HepG2 (cell line): ENCODE data around the gene CDK14. TPM values are rescaled to one million over a fixed set of nuclear protein-coding genes. Genes with fewer than 3 reads are reported as not detected.

Experiments used
- ATAC-seq: fragments of 200-7000 bp; cut with Tn5 transposase; 3 replicates; pipeline ENCODE4 v1.9.1; 2020; ENCODE audit warnings: mild to moderate bottlenecking, moderate library complexity
- BruUV-seq: library from RNA; stranded (reverse); fragments of 400-500 nt; replicated peaks from 2 replicates; lab custom pipeline; 2021; lab: Mats Ljungman, UMichigan
- CTCF ChIA-PET: fragments of 300-600 bp; formaldehyde crosslinking; extraction: SDS; loops from one replicate; lab custom pipeline; 2021; ENCODE audit warnings: low total read pairs, inconsistent platforms, low intra/inter-chr PET ratio; lab: Yijun Ruan, JAX
- POLR2A ChIA-PET: fragments of 350-600 bp; sonication (Branson Sonifier 250); formaldehyde crosslinking; loops from one replicate; lab custom pipeline; 2020; ENCODE audit warnings: antibody characterized with exemption, inconsistent platforms; lab: Yijun Ruan, JAX
- DNase-seq: peaks from one replicate; pipeline ENCODE4 v3.0.0-alpha.2; 2015; ENCODE audit warnings: low spot score
- FAIRE-seq: peaks from 3 replicates; lab custom pipeline; 2011; peaks lifted over from hg19 to GRCh38; lab: Jason Lieb, UNC
- H2AFZ ChIP-seq: one replicate; pipeline ENCODE4 v1.6.1; 2011; ENCODE audit warnings: low read length, inconsistent platforms
- H3K27ac ChIP-seq: fragments of 300-600 bp; 3 replicates; pipeline ENCODE4 v1.8.0; 2011; ENCODE audit warnings: mixed run types, mild to moderate bottlenecking, mixed read lengths, low read length, inconsistent platforms; ENCODE audit not compliant: insufficient read depth; ENCODE audit errors: extremely low read length
- H3K27me3 ChIP-seq, 2 experiments: fragments of 200-600 bp in 1 of 2; 2 replicates in 1 of 2; 3 replicates in 1 of 2; pipeline versions ENCODE4 v1.6.0 to v1.8.0; 2011; ENCODE audit warnings: low read length in 2 of 2, mild to moderate bottlenecking in 2 of 2, moderate library complexity in 2 of 2, inconsistent platforms in 1 of 2; ENCODE audit not compliant: insufficient read depth in 2 of 2, control insufficient read depth in 1 of 2
- H3K36me3 ChIP-seq, 2 experiments: fragments of 200-600 bp in 1 of 2; replicated peaks in 1 of 2; 2 replicates in 1 of 2; 3 replicates in 1 of 2; pipeline versions ENCODE4 v1.5.1 to v1.8.0; 2011; ENCODE audit warnings: low read length in 2 of 2, inconsistent platforms in 1 of 2; ENCODE audit not compliant: insufficient read depth in 2 of 2, control insufficient read depth in 1 of 2
- H3K4me1 ChIP-seq: 2 replicates; pipeline ENCODE4 v1.5.1; 2012; ENCODE audit warnings: low read length, inconsistent platforms; ENCODE audit not compliant: insufficient read depth
- H3K4me2 ChIP-seq: 2 replicates; pipeline ENCODE4 v1.6.0; 2011; ENCODE audit warnings: low read depth, low read length, inconsistent platforms
- H3K4me3 ChIP-seq, 3 experiments: fragments of 200-600 bp in 1 of 3; sonication (generic), shearing (Covaris generic) in 1 of 3; replicated peaks in 1 of 3; 2 replicates each; pipeline ENCODE4 v1.5.1; 2011 to 2016; ENCODE audit warnings: low read length in 3 of 3, inconsistent platforms in 2 of 3, low read depth in 2 of 3, mild to moderate bottlenecking in 2 of 3, control low read depth in 1 of 3, mixed read lengths in 1 of 3; ENCODE audit not compliant: insufficient read depth in 1 of 3
- H3K79me2 ChIP-seq: one replicate; pipeline ENCODE4 v1.6.1; 2011; ENCODE audit warnings: low read length, inconsistent platforms; ENCODE audit not compliant: insufficient read depth
- H3K9ac ChIP-seq: 2 replicates; pipeline ENCODE4 v1.6.0; 2011; ENCODE audit warnings: mild to moderate bottlenecking, low read depth, low read length, inconsistent platforms; ENCODE audit not compliant: insufficient read depth
- H3K9me3 ChIP-seq: 2 replicates; pipeline ENCODE4 v1.5.1; 2012; ENCODE audit warnings: mild to moderate bottlenecking, low read length
- H4K20me1 ChIP-seq: 2 replicates; pipeline ENCODE4 v1.6.0; 2011; ENCODE audit warnings: inconsistent platforms, mild to moderate bottlenecking, low read length, moderate library complexity; ENCODE audit not compliant: insufficient read depth
- FOXP1 ChIP-seq, 2 experiments: fragments of 450-650 bp in 1 of 2; IDR thresholded peaks; 2 replicates each; pipeline ENCODE4 v1.6.1; 2017 to 2018; ENCODE audit warnings: antibody characterized with exemption in 1 of 2
- KLF16 ChIP-seq, 2 experiments: sonication (generic) in 1 of 2; formaldehyde crosslinking in 1 of 2; IDR thresholded peaks; 2 replicates each; pipeline versions ENCODE4 v1.6.1 to v1.8.0; 2016 to 2023; ENCODE audit warnings: missing genetic modification reagents in 2 of 2, missing compliant biosample characterization in 1 of 2
- PHF8 ChIP-seq: sonication (generic); formaldehyde crosslinking; IDR thresholded peaks from 2 replicates; pipeline ENCODE4 v1.5.0; 2020; ENCODE audit warnings: missing genetic modification reagents
- SMAD1 ChIP-seq: sonication (generic); formaldehyde crosslinking; IDR thresholded peaks from 2 replicates; pipeline ENCODE4 v1.4.0; 2020; ENCODE audit warnings: missing genetic modification reagents, low read depth, mild to moderate bottlenecking, borderline replicate concordance
- ZBTB1 ChIP-seq: sonication (generic); formaldehyde crosslinking; IDR thresholded peaks from 2 replicates; pipeline ENCODE4 v1.4.0; 2020; ENCODE audit warnings: missing genetic modification reagents, borderline replicate concordance
- ZBTB21 ChIP-seq: sonication (generic); formaldehyde crosslinking; IDR thresholded peaks from 2 replicates; pipeline ENCODE4 v1.4.0; 2020; ENCODE audit warnings: missing genetic modification reagents
- ZNF510 ChIP-seq: sonication (generic); formaldehyde crosslinking; IDR thresholded peaks from 2 replicates; pipeline ENCODE4 v1.4.0; 2020; ENCODE audit warnings: low read depth, mild to moderate bottlenecking, missing genetic modification reagents
- ZNF614 ChIP-seq: IDR thresholded peaks from 2 replicates; pipeline ENCODE4 v1.6.1; 2018; ENCODE audit warnings: missing biosample characterization, missing genetic modification reagents, inconsistent platforms, borderline replicate concordance
- ZSCAN9 ChIP-seq: IDR thresholded peaks from 2 replicates; pipeline ENCODE4 v1.6.1; 2016; ENCODE audit warnings: borderline replicate concordance
- WGBS: methylation state at CpG from one replicate; pipeline ENCODE4 v1.1.6; 2017; ENCODE audit warnings: low lambda C conversion rate; 5-methylcytosine and 5-hydroxymethylcytosine counted together
- in situ Hi-C: cut with HindIII; loops from 2 replicates; pipeline ENCODE4 v1.10.0; 2017; ENCODE audit warnings: low pct_unique_long_range_greater_than_20kb; ENCODE audit not compliant: extremely low pct_ligation_motif_present
- intact Hi-C: fragments of 100-400 bp; cut with micrococcal nuclease; formaldehyde crosslinking; loops from one replicate; pipeline ENCODE4 v1.10.0; 2022; ENCODE audit not compliant: unreplicated experiment
- polyA plus RNA-seq, 8 experiments: library from polyadenylated mRNA; depleted of rRNA in 3 of 8; stranded (reverse) in 7 of 8; unstranded in 1 of 8; fragments of >200 nt; fragmentation: Illumina TruSeq in 4 of 8; extraction: Trizol in 4 of 8; gene quantifications; 2 replicates each; pipeline versions ENCODE4 v1.2.1 to v1.2.3, GENCODE V29; 2011 to 2016; ENCODE audit warnings: low read depth in 4 of 8, missing spikeins in 1 of 8, mixed read lengths in 1 of 8; ENCODE audit not compliant: insufficient read depth in 1 of 8
- total RNA-seq, 5 experiments: library from RNA; depleted of rRNA; stranded (reverse); fragments of >200 nt; fragmentation: Illumina TruSeq; extraction: Trizol; gene quantifications; 2 replicates each; pipeline ENCODE4 v1.2.3, GENCODE V29; 2016; ENCODE audit warnings: low read depth in 1 of 5
- TF ChIP-seq, protein P1 (sequence below): sonication (generic); IDR thresholded peaks from 2 replicates; pipeline ENCODE4 v1.6.1; 2016; ENCODE audit warnings: low read depth, borderline replicate concordance
- TF ChIP-seq, protein P2 (sequence below): sonication (generic); formaldehyde crosslinking; conservative IDR thresholded peaks from 2 replicates; pipeline ENCODE4 v1.4.0; 2020; ENCODE audit warnings: missing genetic modification reagents
- TF ChIP-seq, protein P3 (sequence below), 2 experiments: sonication (generic) in 1 of 2; formaldehyde crosslinking in 1 of 2; IDR thresholded peaks; 2 replicates each; pipeline versions ENCODE4 v1.4.0 to v1.6.1; 2016 to 2020; ENCODE audit warnings: borderline replicate concordance in 1 of 2, low read depth in 1 of 2, mild to moderate bottlenecking in 1 of 2, missing genetic modification reagents in 1 of 2

The CDK14 gene
- total and polyA plus RNA-seq, 2 of the 13 experiments (the other 11 are each of a cell fraction or from before 2014, with no cell fraction given) = 0.26 to 0.71 TPM

DNA sequence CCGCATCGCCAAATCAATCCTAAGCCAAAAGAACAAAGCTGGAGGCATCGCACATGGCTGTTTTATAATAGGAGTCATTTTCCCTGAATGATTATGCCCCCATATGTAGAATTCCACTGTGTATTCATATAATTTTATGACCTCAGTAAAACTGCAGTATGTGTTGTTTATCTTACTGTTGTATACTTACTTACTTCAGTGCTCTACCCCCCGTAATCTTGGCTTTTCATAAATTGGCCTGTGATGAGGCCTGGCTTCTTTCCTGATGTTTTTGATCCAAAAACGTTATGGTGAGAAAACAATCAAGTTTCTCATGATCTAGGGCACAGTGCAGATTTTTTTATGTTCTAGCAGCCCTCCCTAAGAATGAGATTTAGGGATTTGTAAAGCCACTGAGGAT lies 361.8 kb downstream of the CDK14 start:
- in situ Hi-C loops = no loop called here
- WGBS = 60% methylated on average over 5 of the region's 5 CpGs
- ChIA-PET POLR2A (no interaction called here), CTCF (no interaction called here)
- no peak overlapping the region for H3K27ac ChIP-seq
- TF ChIP-seq, protein P1, sequence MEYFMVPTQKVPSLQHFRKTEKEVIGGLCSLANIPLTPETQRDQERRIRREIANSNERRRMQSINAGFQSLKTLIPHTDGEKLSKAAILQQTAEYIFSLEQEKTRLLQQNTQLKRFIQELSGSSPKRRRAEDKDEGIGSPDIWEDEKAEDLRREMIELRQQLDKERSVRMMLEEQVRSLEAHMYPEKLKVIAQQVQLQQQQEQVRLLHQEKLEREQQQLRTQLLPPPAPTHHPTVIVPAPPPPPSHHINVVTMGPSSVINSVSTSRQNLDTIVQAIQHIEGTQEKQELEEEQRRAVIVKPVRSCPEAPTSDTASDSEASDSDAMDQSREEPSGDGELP = no peak
- TF ChIP-seq ZBTB21 (CRISPR knock-in tag) (no peak), KLF16 (CRISPR knock-in tag; IDR thresholded peaks at IDR 0.05) (no peak), ZNF510 (CRISPR knock-in tag) (no peak), SMAD1 (CRISPR knock-in tag) (no peak)
- H3K9ac ChIP-seq = no peak overlapping the region
- no peak overlapping the region for H3K4me3 ChIP-seq
- intact Hi-C loops = no loop called here
- ATAC-seq = no peak
- no peaks in the 10 kb centered on the region for H3K36me3 ChIP-seq
- no TSS peak for BruUV-seq
- no peaks in the 10 kb centered on the region for H3K27me3 ChIP-seq
- no peak overlapping the region for H2AFZ ChIP-seq
- H3K9me3 ChIP-seq = no peaks in the 10 kb centered on the region
- H3K4me2 ChIP-seq = no peak overlapping the region
- no peaks in the 10 kb centered on the region for H3K79me2 ChIP-seq
- no peaks in the 10 kb centered on the region for H3K4me1 ChIP-seq
- H4K20me1 ChIP-seq = no peaks in the 10 kb centered on the region
- no peak for FAIRE-seq
- DNase-seq = no peak

DNA sequence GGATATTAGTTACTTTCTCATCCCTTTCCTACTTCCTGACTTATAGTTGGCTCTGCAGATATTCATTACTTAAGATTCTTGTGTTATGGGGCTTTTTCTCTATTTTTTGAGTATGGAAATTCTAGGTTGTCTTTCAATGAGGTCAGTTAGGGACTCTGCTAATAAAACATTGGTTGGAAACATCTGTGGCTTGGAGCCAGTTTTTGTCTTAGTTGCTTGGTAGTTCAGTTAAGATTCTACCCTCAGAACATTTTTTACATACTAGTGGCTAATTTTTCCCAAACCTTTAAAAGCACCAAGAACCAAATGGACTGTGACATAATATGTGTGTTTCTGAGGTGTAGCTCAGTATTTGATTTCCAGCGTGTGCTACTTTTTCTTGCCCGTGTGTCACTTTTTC lies 362.5 kb downstream of the CDK14 start:
- Histone ChIP-seq H4K20me1 (no peaks in the 10 kb centered on the region), H3K9me3 (no peaks in the 10 kb centered on the region), H3K27me3 (no peaks in the 10 kb centered on the region), H3K4me2 (no peak overlapping the region), H3K27ac (no peak overlapping the region), H3K4me1 (no peaks in the 10 kb centered on the region), H3K36me3 (no peaks in the 10 kb centered on the region), H3K79me2 (no peaks in the 10 kb centered on the region), H2AFZ (no peak overlapping the region), H3K9ac (no peak overlapping the region), H3K4me3 (no peak overlapping the region)
- 64% methylated on average over 2 of the region's 2 CpGs for WGBS
- no TSS peak for BruUV-seq
- POLR2A ChIA-PET = no interaction called here
- intact Hi-C loops (no loop called here), in situ Hi-C loops (no loop called here)
- ATAC-seq = no peak
- CTCF ChIA-PET = no interaction called here
- DNase-seq = no peak
- FAIRE-seq = no peak
- TF ChIP-seq PHF8 = no peak
- no peak for TF ChIP-seq FOXP1 (IDR thresholded peaks at IDR 0.05)
- no peak for TF ChIP-seq FOXP1 (CRISPR knock-in tag; IDR thresholded peaks at IDR 0.05)
- TF ChIP-seq, protein P2, sequence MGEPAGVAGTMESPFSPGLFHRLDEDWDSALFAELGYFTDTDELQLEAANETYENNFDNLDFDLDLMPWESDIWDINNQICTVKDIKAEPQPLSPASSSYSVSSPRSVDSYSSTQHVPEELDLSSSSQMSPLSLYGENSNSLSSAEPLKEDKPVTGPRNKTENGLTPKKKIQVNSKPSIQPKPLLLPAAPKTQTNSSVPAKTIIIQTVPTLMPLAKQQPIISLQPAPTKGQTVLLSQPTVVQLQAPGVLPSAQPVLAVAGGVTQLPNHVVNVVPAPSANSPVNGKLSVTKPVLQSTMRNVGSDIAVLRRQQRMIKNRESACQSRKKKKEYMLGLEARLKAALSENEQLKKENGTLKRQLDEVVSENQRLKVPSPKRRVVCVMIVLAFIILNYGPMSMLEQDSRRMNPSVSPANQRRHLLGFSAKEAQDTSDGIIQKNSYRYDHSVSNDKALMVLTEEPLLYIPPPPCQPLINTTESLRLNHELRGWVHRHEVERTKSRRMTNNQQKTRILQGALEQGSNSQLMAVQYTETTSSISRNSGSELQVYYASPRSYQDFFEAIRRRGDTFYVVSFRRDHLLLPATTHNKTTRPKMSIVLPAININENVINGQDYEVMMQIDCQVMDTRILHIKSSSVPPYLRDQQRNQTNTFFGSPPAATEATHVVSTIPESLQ (CRISPR knock-in tag) = no peak
- TF ChIP-seq, protein P3, sequence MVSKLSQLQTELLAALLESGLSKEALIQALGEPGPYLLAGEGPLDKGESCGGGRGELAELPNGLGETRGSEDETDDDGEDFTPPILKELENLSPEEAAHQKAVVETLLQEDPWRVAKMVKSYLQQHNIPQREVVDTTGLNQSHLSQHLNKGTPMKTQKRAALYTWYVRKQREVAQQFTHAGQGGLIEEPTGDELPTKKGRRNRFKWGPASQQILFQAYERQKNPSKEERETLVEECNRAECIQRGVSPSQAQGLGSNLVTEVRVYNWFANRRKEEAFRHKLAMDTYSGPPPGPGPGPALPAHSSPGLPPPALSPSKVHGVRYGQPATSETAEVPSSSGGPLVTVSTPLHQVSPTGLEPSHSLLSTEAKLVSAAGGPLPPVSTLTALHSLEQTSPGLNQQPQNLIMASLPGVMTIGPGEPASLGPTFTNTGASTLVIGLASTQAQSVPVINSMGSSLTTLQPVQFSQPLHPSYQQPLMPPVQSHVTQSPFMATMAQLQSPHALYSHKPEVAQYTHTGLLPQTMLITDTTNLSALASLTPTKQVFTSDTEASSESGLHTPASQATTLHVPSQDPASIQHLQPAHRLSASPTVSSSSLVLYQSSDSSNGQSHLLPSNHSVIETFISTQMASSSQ (IDR thresholded peaks at IDR 0.05; ENCODE audit: low read depth) = no peak
- TF ChIP-seq, protein P3 (CRISPR knock-in tag; IDR thresholded peaks at IDR 0.05; ENCODE audit: borderline replicate concordance) = no peak
- TF ChIP-seq ZNF614 = no peak
- no peak for TF ChIP-seq ZBTB1 (CRISPR knock-in tag)
- no peak for TF ChIP-seq ZSCAN9
